Measurements from ENCODE around the gene PADI3.

DNA sequence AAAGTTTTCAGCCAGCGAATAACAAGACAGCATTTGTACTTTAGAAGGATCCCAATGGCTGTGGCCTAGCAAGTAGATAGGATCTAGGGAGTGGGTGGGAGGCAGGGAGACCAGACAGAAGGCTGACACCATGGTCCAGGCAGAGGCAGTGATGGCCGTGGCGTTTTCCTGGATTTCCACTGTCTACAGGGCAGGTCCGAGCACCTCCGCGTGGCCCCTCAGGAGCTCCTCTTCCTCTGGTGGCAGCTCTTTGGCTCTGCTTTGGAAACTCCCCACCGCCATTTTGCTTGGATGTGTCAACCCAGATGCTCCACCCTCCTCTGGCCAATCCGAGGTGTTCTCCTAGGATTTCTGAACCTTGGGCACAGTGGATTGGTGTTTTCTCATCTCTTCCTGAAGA, 84.2 kb downstream of the PADI3 start:
- TF ChIP-seq GATA3 (IDR thresholded peaks at IDR 0.05; ENCODE audit: low read depth, low read length): no peak
- TF ChIP-seq GATA2 (IDR thresholded peaks at IDR 0.05; ENCODE audit: low read depth, low read length): no peak

Data from SH-SY5Y (cell line).